K562 (cell line): ENCODE measurements around the gene PSMC2. TPM values are rescaled to one million over a fixed set of nuclear protein-coding genes. Genes with fewer than 3 reads are reported as not detected.

Experiments used
- ATAC-seq: fragments of 200-7000 bp; cut with Tn5 transposase; 3 replicates; pipeline ENCODE4 v1.9.1; 2020; ENCODE audit warnings: moderate library complexity
- BruUV-seq: library from RNA; stranded (reverse); fragments of 400-500 nt; replicated peaks from 2 replicates; lab custom pipeline; 2021; lab: Mats Ljungman, UMichigan
- CTCF ChIA-PET: fragments of 300-600 bp; formaldehyde crosslinking; extraction: SDS; loops from one replicate; lab custom pipeline; 2021; ENCODE audit warnings: low intra/inter-chr PET ratio; lab: Yijun Ruan, JAX
- POLR2A ChIA-PET: fragments of 300-600, 350-650 bp; sonication (Branson Sonifier 250); formaldehyde crosslinking; extraction: SDS; loops from one replicate; lab custom pipeline; 2021; ENCODE audit warnings: antibody characterized with exemption, inconsistent platforms; lab: Yijun Ruan, JAX
- DNase-seq, 4 experiments: peaks; one replicate each; pipeline versions ENCODE4 v3.0.0 to v3.0.0-alpha.2; 2011 to 2018; ENCODE audit warnings: low spot score in 3 of 4, mixed read lengths in 3 of 4; ENCODE audit errors: extremely low read depth in 1 of 4
- FAIRE-seq: peaks from 2 replicates; lab custom pipeline; 2011; peaks lifted over from hg19 to GRCh38; lab: Jason Lieb, UNC
- H2AFZ ChIP-seq: 2 replicates; pipeline ENCODE4 v1.6.0; 2011; ENCODE audit warnings: low read depth, low read length, control low read depth, inconsistent platforms
- H3K27ac ChIP-seq: fragments of 200-600 bp; 3 replicates; pipeline ENCODE4 v1.8.0; 2011; ENCODE audit warnings: low read depth, mild to moderate bottlenecking, control low read depth, inconsistent platforms, low read length, moderate library complexity, mixed read lengths; ENCODE audit errors: extremely low read depth
- H3K27me3 ChIP-seq, 2 experiments: fragments of 300-600 bp in 1 of 2; 2 replicates in 1 of 2; 3 replicates in 1 of 2; pipeline versions ENCODE4 v1.6.0 to v1.8.0; 2011; ENCODE audit warnings: inconsistent platforms in 2 of 2, low read length in 2 of 2, mild to moderate bottlenecking in 1 of 2, mixed read lengths in 1 of 2, moderate library complexity in 1 of 2; ENCODE audit not compliant: control insufficient read depth in 2 of 2, insufficient read depth in 2 of 2
- H3K36me3 ChIP-seq: fragments of 300-600 bp; 3 replicates; pipeline ENCODE4 v1.8.0; 2011; ENCODE audit warnings: mild to moderate bottlenecking, low read length, inconsistent platforms; ENCODE audit not compliant: control insufficient read depth, insufficient read depth
- H3K4me1 ChIP-seq, 2 experiments: fragments of 200-600 bp in 1 of 2; replicated peaks in 1 of 2; 2 replicates in 1 of 2; 3 replicates in 1 of 2; pipeline versions ENCODE4 v1.5.1 to v1.8.0; 2011; ENCODE audit warnings: inconsistent platforms in 2 of 2, low read length in 2 of 2, mild to moderate bottlenecking in 1 of 2, mixed read lengths in 1 of 2, moderate library complexity in 1 of 2; ENCODE audit not compliant: control insufficient read depth in 2 of 2, insufficient read depth in 2 of 2
- H3K4me2 ChIP-seq: 2 replicates; pipeline ENCODE4 v1.6.1; 2011; ENCODE audit warnings: low read length, control low read depth, inconsistent platforms, mixed read lengths; ENCODE audit not compliant: insufficient read depth
- H3K4me3 ChIP-seq: fragments of 200-600 bp; sonication (generic), shearing (Covaris generic); 2 replicates; pipeline ENCODE4 v1.5.1; 2016; ENCODE audit warnings: control low read depth, inconsistent platforms
- H3K79me2 ChIP-seq: fragments of 200-600 bp; 3 replicates; pipeline ENCODE4 v1.8.0; 2011; ENCODE audit warnings: low read length, inconsistent platforms; ENCODE audit not compliant: control insufficient read depth, insufficient read depth
- H3K9ac ChIP-seq, 2 experiments: 2 replicates each; pipeline versions ENCODE4 v1.6.0 to v1.6.1; 2011; ENCODE audit warnings: low read depth in 2 of 2, low read length in 2 of 2, control low read depth in 1 of 2, inconsistent platforms in 1 of 2, mild to moderate bottlenecking in 1 of 2, mixed read lengths in 1 of 2; ENCODE audit not compliant: insufficient read depth in 1 of 2
- H3K9me1 ChIP-seq: one replicate; pipeline ENCODE4 v1.6.0; 2011; ENCODE audit warnings: inconsistent platforms, mild to moderate bottlenecking, low read length, moderate library complexity; ENCODE audit not compliant: control insufficient read depth, insufficient read depth
- H3K9me3 ChIP-seq: replicated peaks from 2 replicates; pipeline ENCODE4 v1.5.1; 2011; ENCODE audit warnings: low read depth, low read length, inconsistent platforms; ENCODE audit not compliant: control insufficient read depth, insufficient read depth
- H4K20me1 ChIP-seq: replicated peaks from 2 replicates; pipeline ENCODE4 v1.6.1; 2011; ENCODE audit warnings: low read length, inconsistent platforms, mixed read lengths; ENCODE audit not compliant: control insufficient read depth, insufficient read depth
- AFF4 ChIP-seq: sonication (generic); formaldehyde crosslinking; IDR thresholded peaks from 2 replicates; pipeline ENCODE4 v1.8.0; 2023; ENCODE audit warnings: mild to moderate bottlenecking, missing genetic modification reagents
- ATF6 ChIP-seq: sonication (generic); formaldehyde crosslinking; IDR thresholded peaks from 2 replicates; pipeline ENCODE4 v1.4.0; 2020; ENCODE audit warnings: mild to moderate bottlenecking, missing genetic modification reagents
- HNRNPK ChIP-seq: fragments of 200-400 bp; formaldehyde crosslinking; IDR thresholded peaks from one replicate; pipeline ENCODE4 v1.6.1; 2018; ENCODE audit warnings: mild to moderate bottlenecking, low read depth, low read length; ENCODE audit not compliant: poor library complexity, severe bottlenecking
- MAFF ChIP-seq: IDR thresholded peaks from 2 replicates; pipeline ENCODE4 v1.6.1; 2012; ENCODE audit warnings: low read length, improper control_type of control experiment
- MAFG ChIP-seq: fragments of 450-650 bp; conservative IDR thresholded peaks from 2 replicates; pipeline ENCODE4 v1.6.1; 2016; ENCODE audit warnings: missing genetic modification characterization, missing compliant biosample characterization
- MAFK ChIP-seq: IDR thresholded peaks from 2 replicates; pipeline ENCODE4 v1.6.1; 2011; ENCODE audit warnings: low read length, improper control_type of control experiment
- NR0B1 ChIP-seq: fragments of 450-650 bp; IDR thresholded peaks from one replicate; pipeline ENCODE4 v1.6.1; 2018; ENCODE audit warnings: mild to moderate bottlenecking, moderate library complexity; ENCODE audit not compliant: partially characterized antibody
- PRDM10 ChIP-seq: fragments of 450-650 bp; IDR thresholded peaks from 2 replicates; pipeline ENCODE4 v1.6.1; 2018; ENCODE audit not compliant: partially characterized antibody
- XRCC5 ChIP-seq: fragments of 200-400 bp; formaldehyde crosslinking; IDR thresholded peaks from 2 replicates; pipeline ENCODE4 v1.6.1; 2017; ENCODE audit warnings: low read depth, mild to moderate bottlenecking, low read length
- ZFP1 ChIP-seq: fragments of 450-650 bp; formaldehyde crosslinking; IDR thresholded peaks from 2 replicates; pipeline ENCODE4 v1.4.0; 2020; ENCODE audit warnings: mild to moderate bottlenecking, mixed read lengths
- ZNF175 ChIP-seq: fragments of 200-800 bp; sonication (Bioruptor generic); IDR thresholded peaks from 2 replicates; pipeline ENCODE4 v1.6.1; 2016; ENCODE audit warnings: low read depth, mild to moderate bottlenecking, missing genetic modification characterization, missing compliant biosample characterization
- ZNF586 ChIP-seq: fragments of 450-650 bp; formaldehyde crosslinking; conservative IDR thresholded peaks from 2 replicates; pipeline ENCODE4 v1.4.0; 2020; ENCODE audit warnings: mild to moderate bottlenecking, moderate library complexity
- WGBS: fragments of 100-300 bp; shearing (Covaris generic); methylation state at CpG from one replicate; pipeline ENCODE4 v1.1.6; 2016; ENCODE audit warnings: low coverage, mixed read lengths; ENCODE audit not compliant: insufficient coverage; ENCODE audit errors: missing lambda C conversion rate; 5-methylcytosine and 5-hydroxymethylcytosine counted together
- in situ Hi-C: fragments of 300-500 bp; cut with MboI; formaldehyde crosslinking; loops from 4 replicates; pipeline ENCODE4 v1.15.0; 2018; ENCODE audit warnings: inconsistent platforms, mixed read lengths
- intact Hi-C: fragments of 100-400 bp; cut with micrococcal nuclease; formaldehyde crosslinking; loops from 2 replicates; pipeline ENCODE4 v1.14.2; 2022
- polyA plus RNA-seq, 8 experiments: library from polyadenylated mRNA; depleted of rRNA in 4 of 8; stranded (reverse) in 5 of 8; unstranded in 3 of 8; fragments of >200 nt; fragmentation: Nextera tagmentation in 2 of 8; fragmentation: Illumina TruSeq in 1 of 8; extraction: Ambion mirVana in 2 of 8; extraction: Trizol in 1 of 8; gene quantifications; 2 replicates each; pipeline versions ENCODE4 v1.2.1 to v1.2.3, GENCODE V29; 2011 to 2014; ENCODE audit warnings: inconsistent platforms in 1 of 8, missing spikeins in 1 of 8
- total RNA-seq, 7 experiments: library from RNA; depleted of rRNA in 6 of 7; stranded (reverse); fragments of >200 nt in 6 of 7; fragmentation: Illumina TruSeq in 2 of 7; extraction: Trizol in 2 of 7; gene quantifications; 2 replicates each; pipeline versions ENCODE4 v1.2.1 to v1.2.3, GENCODE V29; 2011 to 2021; ENCODE audit warnings: low replicate concordance in 1 of 7

Gene PSMC2
- total and polyA plus RNA-seq, 9 of the 15 experiments (the other 6 are each of a cell fraction or from before 2014, with no cell fraction given): 316 to 1,105 (median 511) TPM

- POLR2A ChIA-PET: no interaction called here
- H3K4me2 ChIP-seq: no peak overlapping the region
- intact Hi-C loops (no loop called here), in situ Hi-C loops (no loop called here)
- H4K20me1 ChIP-seq: no peaks in the 10 kb centered on the region
- ATAC-seq (no peak), DNase-seq (no peak), FAIRE-seq (no peak)
- no TSS peak for BruUV-seq
- no peaks in the 10 kb centered on the region for H3K9me3 ChIP-seq
- H3K9ac ChIP-seq: no peak overlapping the region
- H3K27me3 ChIP-seq: no peaks in the 10 kb centered on the region
- WGBS: 87% methylated on average over 5 of the region's 5 CpGs
- H3K4me3 ChIP-seq: no peak overlapping the region
- no peaks in the 10 kb centered on the region for H3K4me1 ChIP-seq
- no peak overlapping the region for H2AFZ ChIP-seq
- CTCF ChIA-PET: no interaction called here
- no peak overlapping the region for H3K27ac ChIP-seq
- peaks cover 52% of the 10 kb centered on the region for H3K36me3 ChIP-seq
- no peaks in the 10 kb centered on the region for H3K9me1 ChIP-seq
- H3K79me2 ChIP-seq: no peaks in the 10 kb centered on the region
- TF ChIP-seq ATF6 (CRISPR knock-in tag) (no peak), XRCC5 (no peak), MAFK (peak; percentile 63), HNRNPK (no peak), MAFG (tag) (peak; percentile 44; the same call in 1 of the 2 replicates), NR0B1 (no peak), ZFP1 (no peak), AFF4 (CRISPR knock-in tag) (no peak), MAFF (peak; percentile 70), ZNF586 (CRISPR knock-in tag) (no peak), ZNF175 (CRISPR knock-in tag) (no peak), PRDM10 (no peak)
Observed at GRCh38 chr7:103369432-103369831, 22.0 kb downstream of the PSMC2 start.
